GM12874 (cell line): ENCODE data around the gene LMOD2.

ENCODE experiments used
- CTCF ChIP-seq: IDR thresholded peaks from 2 replicates; pipeline ENCODE4 v1.5.1; 2011; ENCODE audit warnings: low read depth, mild to moderate bottlenecking, control low read depth, low read length, moderate library complexity; ENCODE audit not compliant: insufficient read depth

Gene LMOD2

GRCh38 chr7:123662755-123663154 lies 7.1 kb downstream of the LMOD2 start:
- TF ChIP-seq CTCF: no peak

- TF ChIP-seq CTCF: no peak
Observed at GRCh38 chr7:123663200-123663599, 7.5 kb downstream of the LMOD2 start.

- no peak for TF ChIP-seq CTCF
Observed at GRCh38 chr7:123665157-123665556, 9.5 kb downstream of the LMOD2 start.

- no peak for TF ChIP-seq CTCF
Observed at GRCh38 chr7:123665896-123666295, 10.2 kb downstream of the LMOD2 start.

GRCh38 chr7:123666492-123666891 lies 10.8 kb downstream of the LMOD2 start:
- TF ChIP-seq CTCF: no peak

GRCh38 chr7:123669485-123669884 lies 13.8 kb downstream of the LMOD2 start:
- no peak for TF ChIP-seq CTCF

- TF ChIP-seq CTCF: no peak
Observed at GRCh38 chr7:123673137-123673732, 17.6 kb downstream of the LMOD2 start.
